GM12864 (cell line): ENCODE measurements around the gene LPP.

Experiments used
- DNase-seq: peaks from one replicate; pipeline ENCODE4 v3.0.0-alpha.2; 2011; ENCODE audit warnings: low read depth
- H3K4me3 ChIP-seq: 2 replicates; pipeline ENCODE4 v1.5.1; 2011; ENCODE audit warnings: mild to moderate bottlenecking, low read depth, low read length, control low read depth
- TF ChIP-seq, protein P1 (sequence below): IDR thresholded peaks from 2 replicates; pipeline ENCODE4 v1.5.1; 2011; ENCODE audit warnings: low read depth, mild to moderate bottlenecking, moderate library complexity, low read length, control low read depth, inconsistent platforms; ENCODE audit errors: missing control alignments

Gene LPP

DNA sequence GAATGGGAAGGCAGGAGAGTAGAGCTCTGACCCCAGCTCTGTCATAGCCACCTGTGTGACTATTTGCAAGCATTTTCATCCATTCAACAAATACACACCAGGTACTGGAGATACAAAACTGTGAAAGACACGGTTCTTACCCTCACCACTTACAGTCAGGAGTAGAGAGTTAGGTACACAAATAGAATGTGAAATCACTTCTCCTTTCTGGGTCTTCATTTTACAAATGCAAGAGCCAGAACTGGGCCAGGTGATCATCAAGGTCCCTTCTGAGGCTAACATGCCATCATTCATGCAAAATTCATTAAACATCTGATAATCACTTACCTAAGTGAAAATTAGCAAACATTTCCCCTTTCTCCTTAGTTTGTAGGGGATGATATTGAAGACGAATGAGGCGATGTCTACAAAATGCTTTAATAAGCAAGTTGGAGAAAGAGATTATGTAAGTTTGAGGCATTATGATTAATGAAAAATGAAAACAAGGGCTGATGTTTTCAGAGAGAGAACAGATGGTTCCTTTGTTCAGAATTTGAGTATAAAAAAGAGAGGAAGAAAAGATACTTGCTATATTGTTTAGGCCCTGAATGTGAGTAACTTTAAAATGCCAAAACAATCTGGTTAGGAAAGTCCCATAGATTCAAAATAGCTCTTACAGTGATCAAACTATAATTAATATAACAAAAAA, 88.6 kb downstream of the LPP start:
- TF ChIP-seq, protein P1, sequence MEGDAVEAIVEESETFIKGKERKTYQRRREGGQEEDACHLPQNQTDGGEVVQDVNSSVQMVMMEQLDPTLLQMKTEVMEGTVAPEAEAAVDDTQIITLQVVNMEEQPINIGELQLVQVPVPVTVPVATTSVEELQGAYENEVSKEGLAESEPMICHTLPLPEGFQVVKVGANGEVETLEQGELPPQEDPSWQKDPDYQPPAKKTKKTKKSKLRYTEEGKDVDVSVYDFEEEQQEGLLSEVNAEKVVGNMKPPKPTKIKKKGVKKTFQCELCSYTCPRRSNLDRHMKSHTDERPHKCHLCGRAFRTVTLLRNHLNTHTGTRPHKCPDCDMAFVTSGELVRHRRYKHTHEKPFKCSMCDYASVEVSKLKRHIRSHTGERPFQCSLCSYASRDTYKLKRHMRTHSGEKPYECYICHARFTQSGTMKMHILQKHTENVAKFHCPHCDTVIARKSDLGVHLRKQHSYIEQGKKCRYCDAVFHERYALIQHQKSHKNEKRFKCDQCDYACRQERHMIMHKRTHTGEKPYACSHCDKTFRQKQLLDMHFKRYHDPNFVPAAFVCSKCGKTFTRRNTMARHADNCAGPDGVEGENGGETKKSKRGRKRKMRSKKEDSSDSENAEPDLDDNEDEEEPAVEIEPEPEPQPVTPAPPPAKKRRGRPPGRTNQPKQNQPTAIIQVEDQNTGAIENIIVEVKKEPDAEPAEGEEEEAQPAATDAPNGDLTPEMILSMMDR: no peak
- no peak for DNase-seq
- no peak overlapping the region for H3K4me3 ChIP-seq

DNA sequence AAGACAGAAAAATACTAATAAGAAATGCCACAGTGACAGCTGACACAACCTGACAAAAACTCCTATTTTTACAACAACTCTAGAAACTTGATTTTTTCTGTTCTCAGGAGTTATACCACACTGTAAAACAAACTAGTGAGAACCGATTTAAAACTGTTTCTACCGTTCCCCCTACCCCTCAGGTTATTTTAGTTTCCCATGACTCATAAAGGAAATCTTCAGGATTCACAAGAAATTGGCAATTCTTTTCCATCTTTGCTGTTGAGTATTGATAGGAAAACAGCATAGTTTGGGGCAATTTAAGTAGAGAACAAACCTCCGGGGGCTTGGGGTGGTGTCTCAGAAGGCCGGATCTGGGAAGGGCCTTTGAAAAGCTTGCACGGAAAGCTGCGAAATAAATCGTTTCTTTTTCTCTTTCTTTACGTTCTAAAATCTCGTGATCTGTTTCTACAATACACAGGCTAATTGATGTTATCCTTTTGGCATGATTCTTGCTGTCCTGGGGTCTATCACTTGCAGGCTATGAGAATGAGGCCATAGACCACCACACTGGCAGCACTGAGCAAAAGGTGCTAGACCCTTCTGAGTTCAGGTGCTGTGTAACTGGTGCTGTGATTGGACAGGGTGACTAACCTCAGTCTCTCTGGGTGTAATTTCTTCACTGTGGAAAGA, 89.3 kb downstream of the LPP start:
- TF ChIP-seq, protein P1: no peak
- no peak for DNase-seq
- no peak overlapping the region for H3K4me3 ChIP-seq

DNA sequence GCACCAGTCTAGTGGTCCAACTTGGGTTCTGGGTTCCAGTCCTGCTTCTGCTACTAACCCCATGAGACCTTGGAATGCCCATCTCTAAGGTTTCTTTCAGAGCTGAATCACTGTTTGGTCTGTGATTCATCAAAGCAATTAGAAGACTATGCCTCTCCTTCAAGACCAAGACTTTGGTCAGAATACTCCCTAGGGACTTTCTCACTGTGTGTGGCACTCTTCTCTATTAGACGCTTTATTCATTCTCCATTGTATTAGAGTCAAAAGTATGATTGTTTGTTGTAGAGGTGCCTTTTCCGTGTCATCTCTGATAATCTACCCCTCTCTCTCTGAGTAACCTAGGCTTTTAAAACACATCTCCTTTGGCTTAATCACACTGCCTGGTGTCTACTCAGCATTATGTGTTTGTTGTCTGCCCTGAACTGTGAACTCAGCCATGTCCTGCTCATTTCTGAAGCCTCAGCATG, 90.5 kb downstream of the LPP start:
- no peak overlapping the region for H3K4me3 ChIP-seq
- TF ChIP-seq, protein P1: no peak
- DNase-seq: no peak

DNA sequence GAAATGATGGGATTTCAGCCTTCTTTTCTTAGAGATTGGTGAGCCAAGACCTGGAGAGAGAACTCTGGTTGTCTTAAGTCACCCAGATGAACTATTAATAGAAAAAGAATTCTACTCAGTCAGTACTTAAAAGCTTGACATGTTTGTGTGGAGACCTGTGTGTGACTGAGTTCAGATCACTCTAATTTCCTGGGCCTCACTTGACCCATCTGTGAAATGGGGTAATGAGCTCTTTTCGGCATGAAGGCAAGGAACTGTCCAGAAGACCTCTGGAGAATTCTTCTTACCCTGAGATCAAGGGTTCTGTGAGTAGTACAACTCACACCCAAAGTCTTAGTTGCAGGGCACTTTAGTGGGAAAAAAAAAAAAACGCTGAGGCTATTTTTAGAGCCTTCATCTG, 92.9 kb downstream of the LPP start:
- H3K4me3 ChIP-seq: no peak overlapping the region
- DNase-seq: no peak
- TF ChIP-seq, protein P1: no peak

DNA sequence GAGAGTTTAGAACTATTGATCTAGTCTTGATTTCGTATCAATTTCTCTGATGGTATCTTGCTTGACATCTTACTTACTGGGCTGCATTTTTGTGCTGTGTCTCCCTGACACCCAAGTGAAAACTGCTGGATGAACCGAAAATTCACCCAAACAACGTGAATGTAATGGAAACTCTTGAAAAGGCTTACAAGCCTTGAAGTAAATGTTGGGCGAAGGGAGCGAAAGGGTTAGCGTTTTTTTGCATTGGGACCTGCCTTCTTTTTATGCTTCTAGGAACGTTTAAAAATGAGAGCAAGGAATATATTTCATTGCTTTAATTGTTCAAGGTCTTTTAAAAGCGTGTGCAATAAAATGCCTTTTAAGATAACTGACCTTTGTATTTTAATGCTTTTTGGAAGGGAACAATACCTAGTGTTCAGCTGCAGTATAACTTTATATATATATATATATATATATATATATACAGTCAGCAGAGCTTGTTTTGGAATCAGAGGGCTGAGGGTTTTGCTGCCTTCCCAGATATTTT, 94.1 kb downstream of the LPP start:
- TF ChIP-seq, protein P1: no peak
- DNase-seq: no peak

DNA sequence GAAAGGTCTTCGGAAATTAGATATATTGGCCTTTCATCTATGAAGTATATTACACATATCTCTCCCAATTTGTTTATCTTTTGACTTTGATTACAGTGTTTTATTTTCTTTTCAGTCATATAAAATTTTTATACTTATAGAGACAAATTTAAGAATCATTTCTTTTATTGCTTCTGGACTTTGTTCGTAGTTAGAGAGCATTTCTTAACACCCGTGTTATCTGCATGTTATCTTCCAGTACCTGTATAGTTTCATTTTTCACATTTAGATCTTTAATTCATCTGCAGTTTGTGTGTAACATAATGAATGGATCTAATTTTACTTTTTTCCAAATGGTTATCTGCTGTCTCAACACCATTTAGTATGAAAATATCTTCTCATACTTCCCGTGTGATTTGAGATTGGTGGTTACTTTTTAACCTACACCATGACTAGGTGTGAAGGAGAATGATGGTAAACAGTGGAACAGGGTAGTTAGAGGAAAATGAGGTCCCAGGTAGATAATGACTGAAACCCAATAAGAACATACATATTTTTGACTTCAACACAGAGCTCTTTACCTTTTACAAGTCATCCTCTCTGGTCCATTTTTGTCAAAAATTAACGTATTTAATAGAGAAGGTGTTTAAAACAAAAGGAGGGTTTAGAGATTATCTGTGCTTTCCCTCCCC, 99.3 kb downstream of the LPP start:
- DNase-seq: no peak
- TF ChIP-seq, protein P1: no peak
- no peak overlapping the region for H3K4me3 ChIP-seq

More for the DNA sequence above, 94.1 kb downstream of the LPP start:
- H3K4me3 ChIP-seq: no peak overlapping the region
